ENCODE measurements around the gene SERTAD3.

SERTAD3 gene

GRCh38 chr19:40393894-40394815 is 50.0 kb downstream of the SERTAD3 start:
- no peak for DNase-seq (ENCODE audit: low read depth, low spot score)
- WGBS (ENCODE audit: insufficient coverage, insufficient read length), result no CpG with 5 or more reads among the region's 41 CpGs
- no peak overlapping the region for H3K27ac ChIP-seq (ENCODE audit: low read length)

DNA sequence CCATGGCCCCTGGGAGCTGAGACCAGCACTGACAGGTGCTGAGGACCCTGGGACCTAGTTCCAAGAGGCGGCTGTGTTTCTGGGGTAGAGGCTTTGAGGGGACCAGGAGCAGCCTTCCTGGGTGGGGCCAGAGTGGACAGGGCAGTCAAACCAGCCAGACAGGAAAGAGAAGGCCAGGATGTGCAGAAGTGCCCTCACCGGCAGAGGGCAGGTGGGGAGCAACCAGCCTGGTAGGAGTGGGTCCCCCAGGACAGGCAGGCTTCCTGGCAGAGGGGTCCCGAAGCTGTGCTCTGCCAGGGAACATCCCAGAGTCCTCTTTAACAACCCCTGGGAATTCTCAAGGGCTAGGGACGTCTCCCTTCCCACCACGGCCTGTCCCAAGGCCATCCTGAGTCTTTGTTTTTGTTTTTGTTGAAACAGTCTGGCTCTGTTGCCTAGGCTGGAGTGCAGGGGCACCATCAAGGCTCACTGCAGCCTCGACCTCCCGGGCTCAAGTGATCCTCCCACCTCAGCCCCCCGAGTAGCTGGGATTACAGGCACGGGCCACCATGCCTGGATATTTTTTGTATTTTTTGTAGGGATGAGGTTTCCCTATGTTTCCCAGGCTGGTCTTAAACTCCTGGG is 51.1 kb downstream of the SERTAD3 start:
- no peaks in the 10 kb centered on the region; the same call in 1 of the 2 replicates for H3K36me3 ChIP-seq (ENCODE audit: control insufficient read depth, insufficient read depth, low read length)
- no peak for DNase-seq (ENCODE audit: low read depth, low spot score)
- no peak overlapping the region for H3K27ac ChIP-seq (ENCODE audit: low read length)
- H3K4me1 ChIP-seq (ENCODE audit: control insufficient read depth, insufficient read depth, low read length), result no peaks in the 10 kb centered on the region
- H3K9me3 ChIP-seq (ENCODE audit: control insufficient read depth, insufficient read depth, low read length), result no peaks in the 10 kb centered on the region
- no peak overlapping the region for H3K4me3 ChIP-seq (ENCODE audit: low read length)
- no peaks in the 10 kb centered on the region for H3K27me3 ChIP-seq (ENCODE audit: control insufficient read depth, insufficient read depth, low read length)
- WGBS (ENCODE audit: insufficient coverage, insufficient read length), result no CpG with 5 or more reads among the region's 9 CpGs

More at GRCh38 chr19:40393894-40394815, 50.0 kb downstream of the SERTAD3 start:
- no peaks in the 10 kb centered on the region for H3K9me3 ChIP-seq (ENCODE audit: control insufficient read depth, insufficient read depth, low read length)
- H3K27me3 ChIP-seq (ENCODE audit: control insufficient read depth, insufficient read depth, low read length), result no peaks in the 10 kb centered on the region
- H3K4me3 ChIP-seq (ENCODE audit: low read length), result no peak overlapping the region
- peaks cover 3% of the 10 kb centered on the region for H3K4me1 ChIP-seq (ENCODE audit: control insufficient read depth, insufficient read depth, low read length)
- no peaks in the 10 kb centered on the region; the same call in 1 of the 2 replicates for H3K36me3 ChIP-seq (ENCODE audit: control insufficient read depth, insufficient read depth, low read length)

DNA sequence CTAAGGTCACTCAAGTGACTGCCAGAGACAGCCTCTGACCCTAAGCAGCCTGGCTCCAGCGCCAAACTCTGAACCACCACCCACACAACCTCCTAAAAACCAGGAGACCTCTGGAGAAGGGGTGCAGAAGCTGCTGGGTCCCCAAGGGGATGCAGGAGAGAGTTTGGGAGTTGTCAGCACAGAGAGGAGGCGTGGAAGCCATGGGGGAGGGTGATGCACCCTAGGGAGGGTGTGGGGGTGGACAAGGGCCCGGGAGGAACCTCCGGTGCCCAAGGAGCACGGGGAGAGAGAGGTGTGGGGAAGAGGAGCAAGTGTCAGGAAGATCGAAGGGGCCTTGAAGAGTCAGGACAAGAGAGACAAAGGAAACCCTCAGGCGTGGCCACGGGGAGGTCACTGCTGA is 52.0 kb downstream of the SERTAD3 start:
- H3K27me3 ChIP-seq (ENCODE audit: control insufficient read depth, insufficient read depth, low read length), result no peaks in the 10 kb centered on the region
- no peak for DNase-seq (ENCODE audit: low read depth, low spot score)
- H3K27ac ChIP-seq (ENCODE audit: low read length), result no peak overlapping the region
- no peak overlapping the region for H3K4me3 ChIP-seq (ENCODE audit: low read length)
- H3K36me3 ChIP-seq (ENCODE audit: control insufficient read depth, insufficient read depth, low read length), result no peaks in the 10 kb centered on the region; the same call in 1 of the 2 replicates
- no CpG with 5 or more reads among the region's 8 CpGs for WGBS (ENCODE audit: insufficient coverage, insufficient read length)
- H3K9me3 ChIP-seq (ENCODE audit: control insufficient read depth, insufficient read depth, low read length), result no peaks in the 10 kb centered on the region
- no peaks in the 10 kb centered on the region for H3K4me1 ChIP-seq (ENCODE audit: control insufficient read depth, insufficient read depth, low read length)
